ENCODE data around the gene WAPL.

The WAPL gene

DNA sequence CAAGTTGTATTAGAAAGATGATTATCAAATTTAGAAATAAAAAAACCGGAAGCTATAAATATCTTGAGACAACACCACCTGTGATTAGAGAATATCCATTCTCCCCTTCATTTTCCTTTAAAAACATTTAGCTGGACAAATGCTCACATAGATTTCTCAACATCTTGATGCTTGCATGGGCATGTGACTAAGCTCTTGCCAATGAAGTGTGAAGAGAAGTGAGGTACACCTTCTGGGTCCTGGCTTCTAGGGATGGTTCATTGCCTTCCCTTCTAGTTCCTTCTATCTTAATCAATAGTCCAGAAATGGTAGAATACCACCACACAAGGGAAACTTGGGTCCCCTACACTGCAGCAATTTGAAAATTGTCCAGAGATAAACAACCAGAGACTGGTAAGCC, 41.0 kb downstream of the WAPL start:
- peak; percentile 61 for FAIRE-seq
- DNase-seq (ENCODE audit: low spot score) = peak; percentile 21

DNA sequence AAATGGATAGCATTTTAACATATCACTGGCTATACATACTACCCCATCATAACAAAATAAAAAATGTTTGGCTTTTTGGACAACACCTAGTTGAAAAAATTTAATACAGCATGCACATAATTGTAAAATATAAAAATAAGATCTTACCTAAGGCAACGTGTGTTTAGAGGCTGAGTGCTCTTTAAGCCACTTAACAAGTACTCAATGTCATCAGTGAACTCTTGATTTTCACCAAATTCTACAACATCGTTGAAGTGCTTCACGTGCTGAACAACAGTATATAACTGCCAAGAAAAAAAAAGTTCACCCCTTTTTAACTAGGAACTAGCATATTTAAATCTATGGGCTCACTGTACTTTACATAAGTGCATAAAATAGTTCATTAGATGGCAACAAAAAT, 49.5 kb downstream of the WAPL start:
- no peak for DNase-seq (ENCODE audit: low spot score)

DNA sequence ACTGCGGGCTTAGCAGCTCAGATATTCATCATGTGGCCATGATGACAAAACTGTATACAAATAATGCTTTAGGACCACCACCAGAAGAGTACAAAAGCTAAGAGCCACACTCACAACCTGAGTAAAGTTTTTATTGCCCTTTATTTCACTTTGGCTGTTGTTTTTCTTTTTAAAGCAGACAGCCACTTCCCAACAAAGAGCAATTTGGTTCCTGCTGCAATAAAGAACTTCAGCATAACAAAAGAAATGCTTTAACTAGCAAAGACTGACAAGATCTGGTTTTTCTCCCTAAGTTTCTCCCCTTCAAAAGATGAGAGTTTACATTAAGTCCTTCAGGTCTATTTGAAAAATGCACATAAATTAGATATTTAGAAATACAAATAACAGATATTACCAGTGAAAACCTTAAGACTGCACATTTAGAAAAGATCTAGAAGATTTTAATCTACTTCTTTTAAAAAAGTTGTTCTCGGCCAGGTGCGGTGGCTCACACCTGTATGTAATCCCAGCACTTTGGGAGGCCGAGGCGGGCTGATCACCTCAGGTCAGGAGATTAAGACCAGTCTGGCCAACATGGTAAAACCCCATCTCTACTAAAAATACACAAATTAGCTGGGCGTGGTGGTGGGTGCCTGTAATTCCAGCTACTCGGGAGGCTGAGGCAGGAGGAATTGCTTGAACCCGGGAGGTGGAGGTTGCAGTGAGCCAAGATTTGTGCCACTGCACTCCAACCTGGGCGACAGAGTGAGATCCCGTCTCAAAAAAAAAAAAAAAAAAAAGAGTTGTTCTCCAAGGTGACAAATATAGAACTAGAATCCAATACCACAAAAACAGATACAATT, 59.4 kb downstream of the WAPL start:
- DNase-seq (ENCODE audit: low spot score) = no peak
- FAIRE-seq = no peak

More for the DNA sequence above, 49.5 kb downstream of the WAPL start:
- no peak for FAIRE-seq

DNA sequence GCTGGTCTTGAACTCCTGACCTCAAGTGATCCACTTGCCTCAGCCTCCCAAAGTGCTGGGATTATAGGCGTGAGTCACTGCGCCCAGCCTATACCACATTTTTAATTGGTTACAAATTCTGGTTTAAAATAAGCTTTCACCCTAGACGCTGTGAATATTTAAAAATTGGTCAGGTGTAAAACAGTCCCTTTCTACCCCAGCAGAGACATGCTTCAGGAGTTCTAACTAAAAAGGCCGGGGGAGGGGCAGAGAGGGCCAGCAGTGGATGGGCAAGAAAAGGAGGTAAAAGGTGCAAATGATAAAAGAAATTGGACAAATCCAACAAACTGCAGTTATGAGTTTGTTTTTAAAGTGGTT, 70.0 kb downstream of the WAPL start:
- DNase-seq (ENCODE audit: low spot score) (peak; percentile 79), FAIRE-seq (peak; percentile 94)

DNA sequence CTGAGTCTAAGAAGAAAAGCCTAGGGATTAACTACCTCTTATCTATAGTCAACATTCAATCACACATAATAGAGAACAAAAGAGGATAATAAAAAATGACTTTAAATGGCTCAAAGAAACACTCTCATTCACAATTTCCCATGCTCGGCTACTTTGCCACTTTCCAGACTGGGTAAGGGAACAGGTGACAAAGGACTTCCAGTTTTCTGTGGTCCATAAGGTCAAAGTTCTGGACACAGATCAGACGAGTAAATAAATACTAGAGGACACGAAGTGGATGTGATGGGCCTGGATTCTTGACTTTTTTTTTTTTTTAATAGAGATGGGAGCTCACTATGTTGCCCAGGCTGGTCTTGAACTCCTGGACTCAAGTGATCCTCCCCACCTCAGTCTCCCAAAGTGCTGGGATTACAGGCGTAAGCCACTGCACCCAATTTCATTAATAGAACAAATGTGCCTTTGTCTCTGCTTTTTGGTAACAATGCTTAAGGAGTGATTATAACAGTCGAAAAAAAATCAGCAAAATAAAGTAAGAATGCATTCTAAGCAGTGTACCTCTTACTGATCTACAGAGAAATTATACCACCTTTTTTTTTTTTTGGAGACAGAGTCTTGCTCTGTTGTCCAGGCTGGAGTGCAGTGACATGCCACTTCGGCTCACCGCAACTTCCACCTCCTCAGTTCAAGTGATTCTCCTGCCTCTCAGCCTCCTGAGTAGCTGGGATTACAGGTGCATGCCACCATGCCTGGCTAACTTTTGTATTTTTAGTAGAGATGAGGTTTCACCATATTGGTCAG, 70.6 kb downstream of the WAPL start:
- no peak for DNase-seq (ENCODE audit: low spot score)
- FAIRE-seq = no peak

DNA sequence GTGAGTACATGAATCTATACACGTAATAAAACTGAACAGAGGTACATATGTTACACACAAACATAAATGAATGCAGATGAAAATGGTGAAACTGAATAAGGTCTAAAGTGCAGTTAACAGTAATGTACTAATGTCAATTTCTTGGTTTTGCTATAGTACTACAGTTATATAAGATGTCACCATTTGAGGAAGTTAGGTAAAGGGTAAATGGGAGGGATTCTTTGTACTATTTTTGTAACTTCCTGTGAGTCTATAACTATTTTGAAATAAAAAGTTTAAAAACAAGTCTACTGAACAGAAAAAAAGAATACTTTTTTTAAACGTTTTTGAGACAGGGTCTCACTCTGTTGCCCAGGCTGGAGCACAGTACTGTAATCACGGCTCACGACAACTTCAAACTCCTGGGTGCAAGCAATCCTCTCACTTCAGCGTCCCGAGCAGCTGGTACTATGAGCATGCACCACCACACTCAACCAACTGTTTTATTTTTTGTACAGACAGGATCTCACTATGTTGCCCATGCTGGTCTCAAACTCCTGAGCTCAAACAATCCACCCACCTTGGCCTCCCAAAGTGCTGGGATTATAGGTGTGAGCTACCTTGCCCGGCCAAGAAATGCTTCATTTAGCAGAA, 71.5 kb downstream of the WAPL start:
- DNase-seq (ENCODE audit: low spot score) = no peak
- FAIRE-seq = no peak

DNA sequence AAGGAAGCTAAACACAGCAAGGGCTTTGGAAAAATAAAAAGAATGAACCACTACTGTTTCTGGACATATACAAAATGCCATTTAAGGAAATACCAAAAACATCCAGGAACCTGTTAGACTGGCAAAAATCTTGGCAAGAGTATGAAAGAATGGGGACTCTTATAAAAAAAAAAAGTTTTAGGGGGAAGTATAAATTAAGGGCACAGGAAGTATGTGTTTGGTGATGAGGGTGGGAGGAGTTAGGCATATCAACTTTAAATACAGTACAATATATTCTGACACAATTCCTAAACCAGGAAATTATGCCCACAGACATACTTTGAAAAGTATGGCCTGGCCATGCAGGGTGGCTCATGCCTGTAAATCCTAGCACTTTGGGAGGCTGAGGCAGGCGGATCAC, 74.2 kb downstream of the WAPL start:
- FAIRE-seq (no peak), DNase-seq (ENCODE audit: low spot score) (no peak)

DNA sequence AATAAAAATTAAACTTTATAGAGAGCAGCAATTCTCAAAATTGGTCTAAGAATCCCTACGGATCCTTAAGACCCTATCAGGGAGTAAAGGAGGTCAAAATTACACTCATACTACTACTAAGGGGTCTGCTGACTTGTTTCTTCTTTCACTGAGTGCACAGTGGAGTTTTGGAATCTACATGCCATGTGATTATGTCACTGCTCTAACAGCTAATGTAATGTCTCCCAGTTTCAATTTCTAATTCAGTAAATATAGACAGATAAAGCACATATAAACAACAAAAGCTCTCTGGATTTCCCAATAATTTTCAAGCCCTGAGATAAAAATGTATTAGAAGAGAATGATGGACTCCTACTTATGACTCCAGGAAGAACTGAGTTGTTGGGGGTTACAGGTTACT, 74.6 kb downstream of the WAPL start:
- FAIRE-seq = no peak
- DNase-seq (ENCODE audit: low spot score) = no peak

DNA sequence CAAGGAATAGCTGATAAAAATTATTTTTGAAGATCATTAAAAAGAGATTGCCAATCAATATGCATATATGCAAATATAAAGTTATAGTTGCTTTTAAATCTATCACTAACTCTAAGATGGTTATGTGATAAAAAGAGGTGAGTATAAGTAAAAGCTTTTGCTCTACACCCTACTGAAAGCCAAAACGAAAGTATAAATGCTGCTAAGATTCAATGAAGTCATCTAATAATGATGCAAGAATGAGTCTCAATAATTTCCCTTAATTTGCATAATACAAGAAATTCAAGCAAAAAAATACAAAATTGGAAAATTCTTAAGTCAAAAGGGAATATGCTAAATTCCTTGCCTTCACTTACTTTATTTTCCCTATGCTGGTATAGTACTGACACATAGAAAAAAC, 75.2 kb downstream of the WAPL start:
- no peak for DNase-seq (ENCODE audit: low spot score)
- no peak for FAIRE-seq

DNA sequence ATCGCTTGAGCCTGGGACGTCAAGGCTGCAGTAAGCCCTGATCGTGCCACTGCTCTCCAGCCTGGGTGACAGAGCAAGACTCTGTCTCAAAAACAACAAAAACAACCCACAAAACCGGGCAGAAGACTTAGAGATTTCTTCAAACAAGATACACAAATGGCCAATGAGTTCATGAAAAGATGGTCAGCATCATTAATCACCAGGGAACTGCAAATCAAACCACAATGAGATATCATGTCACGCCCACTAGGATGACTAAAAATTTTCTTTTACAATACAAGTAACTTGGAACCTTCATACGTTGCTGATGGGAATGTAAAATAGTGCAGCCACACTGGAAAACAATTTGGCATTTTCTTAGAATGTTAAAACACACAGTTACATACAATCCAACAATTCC, 77.7 kb downstream of the WAPL start:
- DNase-seq (ENCODE audit: low spot score) (peak; percentile 42), FAIRE-seq (peak; percentile 77)

DNA sequence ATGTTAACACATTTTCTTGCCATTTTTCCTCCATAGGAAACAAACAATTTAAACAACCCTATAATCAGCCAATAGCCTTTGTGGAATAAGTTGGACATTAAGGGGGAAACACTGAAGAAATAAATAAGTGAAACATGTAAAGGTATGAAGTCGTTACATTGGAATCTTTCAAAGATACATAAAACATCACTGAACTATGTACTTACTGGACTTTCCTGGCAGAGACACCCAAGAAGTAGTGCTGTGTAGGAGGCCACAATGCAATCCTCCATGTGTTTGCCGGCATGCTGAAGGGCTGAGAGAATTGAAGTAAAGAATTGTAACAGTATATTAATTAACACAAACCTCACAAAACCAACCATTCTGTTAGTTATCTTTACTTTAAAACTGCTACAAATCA, 78.5 kb downstream of the WAPL start:
- peak; percentile 17 for DNase-seq (ENCODE audit: low spot score)
- FAIRE-seq = no peak

DNA sequence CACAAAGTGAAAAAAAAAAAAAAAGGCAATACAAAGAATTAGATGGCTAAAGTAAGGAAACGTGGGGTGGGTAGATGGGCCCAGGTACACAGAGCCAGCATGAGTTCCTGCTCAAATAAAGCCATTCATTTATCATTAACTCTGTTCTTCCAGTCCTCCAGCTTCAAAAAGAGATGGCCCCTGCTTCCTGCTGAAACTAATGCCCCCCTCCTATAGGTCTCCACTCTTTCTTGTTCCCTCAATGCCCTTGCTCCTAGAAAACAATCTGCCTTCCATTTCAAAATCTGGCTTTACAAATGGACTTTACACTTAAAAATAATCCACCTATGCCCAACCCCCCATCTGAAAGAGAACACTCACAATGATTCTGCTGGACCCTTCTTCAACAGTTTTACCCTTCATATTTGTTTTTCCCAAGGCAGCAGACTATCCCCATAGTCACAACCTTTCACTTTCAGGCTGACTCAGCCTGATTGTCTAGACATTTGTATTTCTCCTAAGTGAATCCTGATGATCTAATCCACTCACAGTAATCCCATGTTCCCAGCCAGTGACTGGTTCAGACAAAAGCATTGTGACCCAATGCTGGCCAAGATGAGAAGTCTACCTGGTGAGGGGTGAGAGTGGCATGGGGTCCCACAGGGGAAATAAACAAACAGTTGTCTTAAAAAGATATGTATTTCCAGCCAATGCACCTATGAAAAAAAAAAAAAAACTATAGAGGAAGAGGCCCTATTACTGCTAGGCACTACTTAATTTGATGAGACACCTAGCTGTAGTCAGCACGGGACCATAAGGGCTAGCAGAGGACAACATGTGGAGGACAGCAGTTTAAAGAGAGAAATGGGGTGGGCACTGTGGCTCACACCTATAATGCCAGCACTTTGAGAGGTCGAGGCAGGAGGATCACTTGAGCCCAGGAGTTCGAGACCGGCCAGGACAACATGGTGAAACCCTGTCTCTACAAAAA, 80.4 kb downstream of the WAPL start:
- DNase-seq (ENCODE audit: low spot score) = peak; percentile 94

DNA sequence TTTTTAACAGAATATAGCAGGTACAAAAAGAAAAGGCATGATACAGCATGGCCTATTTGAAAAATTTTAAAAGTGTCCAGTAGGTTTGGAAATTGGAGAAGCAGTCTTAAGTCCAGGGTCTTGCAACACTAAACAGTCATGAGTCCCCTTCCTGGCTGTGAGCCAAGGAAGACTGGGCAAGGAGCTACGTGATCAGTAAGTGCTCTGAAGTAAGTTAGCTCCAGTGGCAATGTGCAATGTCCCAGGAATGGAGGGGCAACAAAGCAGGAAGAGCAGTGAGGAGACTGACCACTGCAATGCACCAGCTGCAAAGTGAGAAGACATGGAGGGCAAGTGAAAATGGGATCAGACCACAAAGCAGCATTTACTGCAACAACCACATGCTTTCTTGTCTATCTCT, 82.0 kb downstream of the WAPL start:
- DNase-seq (ENCODE audit: low spot score) (peak; percentile 81), FAIRE-seq (peak; percentile 77)

More for the DNA sequence above, 80.4 kb downstream of the WAPL start:
- peak; percentile 92 for FAIRE-seq

DNA sequence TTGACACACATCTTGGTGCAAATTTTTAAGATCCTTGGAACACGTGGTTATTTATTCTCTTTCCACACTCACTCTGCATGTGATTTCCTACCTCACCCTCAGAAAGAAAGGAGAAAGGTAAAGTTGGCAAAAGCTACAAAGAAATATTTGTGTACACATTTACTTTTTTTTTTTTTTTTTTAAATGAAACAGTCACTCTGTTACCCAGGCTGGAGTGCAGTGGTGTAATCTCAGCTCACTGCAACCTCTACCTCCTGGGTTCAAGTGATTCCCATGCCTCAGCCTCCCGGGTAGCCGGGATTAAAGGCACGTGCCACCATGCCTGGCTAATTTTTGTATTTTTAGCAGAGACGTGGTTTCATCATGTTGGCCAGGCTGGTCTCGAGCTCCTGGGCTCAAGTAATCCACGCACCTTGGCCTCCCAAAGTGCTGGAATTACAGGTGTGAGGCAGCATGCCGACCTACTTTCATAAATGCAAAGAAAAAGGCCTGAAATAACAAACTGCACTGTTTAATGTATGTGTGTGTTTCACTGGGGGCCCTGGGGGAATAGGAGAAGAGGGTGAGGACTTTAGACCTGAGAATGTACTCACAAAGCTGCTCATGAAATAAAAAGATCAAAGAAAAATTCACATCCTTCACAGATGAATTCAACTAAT, 83.4 kb downstream of the WAPL start:
- no peak for FAIRE-seq

DNA sequence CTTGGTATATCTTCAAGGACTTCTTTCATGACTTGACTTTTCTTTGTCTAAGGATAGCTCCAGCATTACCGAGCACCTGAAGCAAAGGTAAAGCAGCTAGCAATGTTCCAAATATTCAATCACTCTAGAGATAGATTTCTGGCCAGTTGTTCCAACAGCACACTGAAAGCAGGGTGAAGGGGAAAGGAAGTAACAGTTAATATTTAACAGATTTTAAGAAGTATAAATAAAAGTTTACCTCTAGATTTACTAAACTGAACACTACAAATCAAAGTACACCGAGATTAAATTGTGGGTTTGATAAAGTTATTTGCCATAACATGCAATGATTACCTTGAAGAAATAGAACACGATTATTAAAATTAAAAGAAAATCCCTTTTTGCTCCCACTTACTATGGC, 84.1 kb downstream of the WAPL start:
- peak; percentile 64 for FAIRE-seq

More for the DNA sequence above, 83.4 kb downstream of the WAPL start:
- no peak for DNase-seq (ENCODE audit: low spot score)

DNA sequence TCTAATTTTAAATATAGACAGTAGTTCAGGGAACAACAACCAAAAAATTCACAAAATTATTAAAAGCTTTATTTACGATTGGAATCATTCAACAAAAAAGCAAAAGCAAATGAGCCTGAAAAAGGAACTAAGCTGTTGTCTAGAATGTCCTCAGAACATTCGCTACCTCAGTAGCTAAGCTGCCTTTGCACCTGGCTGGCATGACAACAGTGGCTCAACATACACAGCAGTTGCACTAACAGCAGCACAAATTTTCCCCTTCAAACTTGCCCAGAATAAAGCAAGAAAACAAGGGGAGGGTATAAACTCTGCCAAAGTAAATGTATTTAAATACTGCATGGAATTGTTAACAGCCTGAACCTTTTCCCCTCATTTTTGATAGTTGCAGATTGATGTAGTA, 84.6 kb downstream of the WAPL start:
- no peak for FAIRE-seq

More for the DNA sequence above, 84.1 kb downstream of the WAPL start:
- no peak for DNase-seq (ENCODE audit: low spot score)

DNA sequence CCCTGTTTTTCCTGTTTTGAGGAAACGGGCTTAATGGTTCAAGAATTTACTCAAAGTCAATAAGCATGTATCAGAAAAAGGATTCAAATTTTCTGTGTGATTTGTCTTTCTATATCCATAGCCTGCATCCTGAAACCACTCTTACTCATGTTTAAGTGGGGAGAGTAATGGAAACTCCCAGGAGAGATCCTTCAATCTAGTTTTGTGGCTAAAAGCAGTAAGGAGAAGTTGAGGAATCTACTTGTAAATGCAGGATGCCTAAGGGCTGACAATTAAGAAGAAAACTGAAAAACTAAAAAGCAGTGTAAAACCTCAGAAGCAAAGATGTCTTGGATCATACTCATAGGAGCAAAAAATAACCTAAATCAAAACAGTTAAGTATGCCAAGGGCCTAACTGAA, 86.9 kb downstream of the WAPL start:
- DNase-seq (ENCODE audit: low spot score) (no peak), FAIRE-seq (no peak)

More for the DNA sequence above, 84.6 kb downstream of the WAPL start:
- DNase-seq (ENCODE audit: low spot score) = no peak

DNA sequence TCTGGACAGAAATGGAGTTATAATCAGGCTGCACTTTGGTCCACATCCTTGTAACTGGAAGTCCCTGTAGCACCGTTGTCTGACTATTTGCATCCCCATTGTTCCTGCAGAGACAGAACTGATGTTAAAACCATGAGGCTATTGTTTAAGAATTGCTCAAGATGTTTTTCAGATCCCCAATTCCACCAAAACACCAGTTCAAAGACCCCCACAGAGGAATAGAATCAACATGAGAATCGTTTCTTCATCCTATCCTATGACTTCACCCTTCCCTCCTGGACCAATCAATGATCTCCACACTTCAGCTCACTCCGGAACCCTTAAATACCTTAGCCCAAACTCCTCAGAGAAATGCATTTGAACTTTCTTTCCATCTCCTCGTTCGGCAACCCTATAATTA, 97.9 kb downstream of the WAPL start:
- DNase-seq (ENCODE audit: low spot score) = no peak
- no peak for FAIRE-seq

DNA sequence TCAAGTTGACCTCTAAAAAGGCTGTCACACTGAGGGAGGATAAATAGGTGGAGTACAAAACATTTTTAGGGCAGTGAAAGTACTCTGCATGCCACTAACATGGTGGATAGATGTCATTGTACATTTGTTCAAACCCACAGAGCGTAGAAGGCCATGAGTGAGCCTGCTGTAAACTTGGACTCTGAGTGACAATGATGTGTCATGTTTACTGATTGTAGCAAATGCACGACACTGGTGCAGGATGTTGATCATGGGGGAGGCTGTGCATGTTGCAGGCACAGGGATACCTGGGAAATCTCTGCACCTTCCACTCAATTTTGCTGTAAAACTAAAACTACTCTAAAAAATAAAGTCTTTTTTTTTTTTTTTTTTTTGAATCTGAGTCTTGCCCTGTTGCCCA, 102.5 kb downstream of the WAPL start:
- no peak for FAIRE-seq

DNA sequence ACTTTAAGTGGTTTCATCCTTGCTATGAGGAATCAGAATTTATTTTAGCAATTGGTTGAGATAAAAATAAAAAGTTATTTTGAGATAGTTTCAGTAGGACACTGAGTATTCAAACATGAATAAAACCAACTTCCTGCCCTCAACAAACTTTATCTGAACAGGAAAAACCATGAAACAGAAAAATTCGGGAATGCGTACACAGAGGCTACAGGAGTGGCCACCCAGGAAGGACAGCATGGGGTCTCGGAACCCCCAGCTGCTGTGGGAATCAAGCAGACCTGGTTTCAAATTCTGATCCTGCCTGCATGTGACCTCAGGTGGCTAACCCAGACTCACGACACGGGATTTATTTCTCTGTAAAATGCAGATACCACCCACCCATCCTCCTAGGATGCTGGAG, 106.0 kb downstream of the WAPL start:
- no peak for FAIRE-seq
- no peak for DNase-seq (ENCODE audit: low spot score)

More for the DNA sequence above, 102.5 kb downstream of the WAPL start:
- no peak for DNase-seq (ENCODE audit: low spot score)
